Smooth muscle cell (in vitro differentiated cells): ENCODE measurements around the gene SYCP2. TPM values are rescaled to one million over a fixed set of nuclear protein-coding genes. Genes with fewer than 3 reads are reported as not detected.

ENCODE experiments used
- DNase-seq: peaks from one replicate; lab custom pipeline; 2025; ENCODE audit not compliant: unreplicated experiment; lab: John Stamatoyannopoulos, UW
- H2AFZ ChIP-seq: fragments of 200-600 bp; sonication (generic); 2 replicates; pipeline ENCODE4 v1.6.0; 2016; ENCODE audit warnings: antibody characterized with exemption, low read depth, mild to moderate bottlenecking
- H3F3A ChIP-seq: fragments of 200-600 bp; sonication (generic); 2 replicates; pipeline ENCODE4 v1.6.0; 2017; ENCODE audit warnings: antibody characterized with exemption, low read depth
- H3K27ac ChIP-seq: fragments of 200-600 bp; sonication (generic); 2 replicates; pipeline ENCODE4 v1.5.1; 2016; ENCODE audit warnings: low read depth, mild to moderate bottlenecking
- H3K27me3 ChIP-seq: fragments of 200-600 bp; sonication (generic); 2 replicates; pipeline ENCODE4 v1.6.1; 2016; ENCODE audit warnings: low read depth, mild to moderate bottlenecking
- H3K36me3 ChIP-seq: fragments of 200-600 bp; sonication (generic); 2 replicates; pipeline ENCODE4 v1.5.1; 2016; ENCODE audit warnings: low read depth
- H3K4me1 ChIP-seq: fragments of 200-600 bp; sonication (generic); 2 replicates; pipeline ENCODE4 v1.5.1; 2016; ENCODE audit warnings: low read depth
- H3K4me2 ChIP-seq: fragments of 200-600 bp; sonication (generic); 2 replicates; pipeline ENCODE4 v1.6.0; 2016; ENCODE audit warnings: mild to moderate bottlenecking
- H3K4me3 ChIP-seq: fragments of 200-600 bp; sonication (generic); 2 replicates; pipeline ENCODE4 v1.5.1; 2016; ENCODE audit warnings: mild to moderate bottlenecking
- H3K79me2 ChIP-seq: fragments of 200-600 bp; sonication (generic); 2 replicates; pipeline ENCODE4 v1.6.0; 2016; ENCODE audit warnings: low read depth, mild to moderate bottlenecking
- H3K9ac ChIP-seq: fragments of 200-600 bp; sonication (generic); 2 replicates; pipeline ENCODE4 v1.6.0; 2016; ENCODE audit warnings: low read depth
- H3K9me3 ChIP-seq: fragments of 200-600 bp; sonication (generic); replicated peaks from 2 replicates; pipeline ENCODE4 v1.5.1; 2016; ENCODE audit warnings: low read depth
- H4K20me1 ChIP-seq: fragments of 200-600 bp; sonication (generic); 2 replicates; pipeline ENCODE4 v1.6.0; 2016; ENCODE audit warnings: low read depth
- CTCF ChIP-seq: fragments of 200-600 bp; sonication (generic); IDR thresholded peaks from 2 replicates; pipeline ENCODE4 v1.5.1; 2017; ENCODE audit warnings: borderline replicate concordance, mild to moderate bottlenecking, antibody characterized with exemption; ENCODE audit not compliant: insufficient read depth, poor library complexity, severe bottlenecking
- WGBS: methylation state at CpG from one replicate; pipeline ENCODE4 v1.1.7; 2016; ENCODE audit warnings: low lambda C conversion rate; 5-methylcytosine and 5-hydroxymethylcytosine counted together
- polyA plus RNA-seq: library from polyadenylated mRNA; unstranded; fragments of >200 nt; fragmentation: Nextera tagmentation; extraction: Ambion mirVana; gene quantifications from 2 replicates; pipeline ENCODE4 v1.2.1, GENCODE V29; 2016
- total RNA-seq: library from RNA; depleted of rRNA; stranded (reverse); fragments of >200 nt; gene quantifications from 2 replicates; pipeline ENCODE4 v1.2.3, GENCODE V29; 2014

The SYCP2 gene
- total and polyA plus RNA-seq, 2 experiments from 2014 or later, result 0.42 to 0.54 TPM

GRCh38 chr20:59835057-59835447 lies 98.4 kb downstream of the SYCP2 start:
- no peak overlapping the region for H3K27ac ChIP-seq
- no peaks in the 10 kb centered on the region for H3K79me2 ChIP-seq
- DNase-seq, result no peak
- no peak overlapping the region for H3K9ac ChIP-seq
- no peaks in the 10 kb centered on the region for H3F3A ChIP-seq
- H3K4me2 ChIP-seq, result peak overlapping the region; percentile 69
- H3K9me3 ChIP-seq, result no peaks in the 10 kb centered on the region
- no peaks in the 10 kb centered on the region for H4K20me1 ChIP-seq
- H2AFZ ChIP-seq, result no peak overlapping the region
- TF ChIP-seq CTCF, result no peak
- H3K27me3 ChIP-seq, result peaks cover 7% of the 10 kb centered on the region
- H3K36me3 ChIP-seq, result no peaks in the 10 kb centered on the region
- no peak overlapping the region for H3K4me3 ChIP-seq
- peaks cover 7% of the 10 kb centered on the region for H3K4me1 ChIP-seq
- WGBS, result 57% methylated on average over 2 of the region's 2 CpGs

GRCh38 chr20:59832406-59833363 lies 100.8 kb downstream of the SYCP2 start:
- TF ChIP-seq CTCF, result no peak
- Histone ChIP-seq H3K27me3 (no peaks in the 10 kb centered on the region), H3K9me3 (no peaks in the 10 kb centered on the region), H3K4me1 (peaks cover 7% of the 10 kb centered on the region), H3K4me2 (no peak overlapping the region), H3K36me3 (no peaks in the 10 kb centered on the region), H3K79me2 (no peaks in the 10 kb centered on the region), H3K4me3 (no peak overlapping the region), H2AFZ (no peak overlapping the region), H3K27ac (no peak overlapping the region), H3F3A (no peaks in the 10 kb centered on the region), H4K20me1 (no peaks in the 10 kb centered on the region), H3K9ac (no peak overlapping the region)
- 87% methylated on average over 13 of the region's 13 CpGs for WGBS
- DNase-seq, result no peak

GRCh38 chr20:59831916-59832270 lies 101.5 kb downstream of the SYCP2 start:
- no peaks in the 10 kb centered on the region for H4K20me1 ChIP-seq
- H3K9ac ChIP-seq, result no peak overlapping the region
- no peaks in the 10 kb centered on the region for H3F3A ChIP-seq
- no peaks in the 10 kb centered on the region for H3K9me3 ChIP-seq
- TF ChIP-seq CTCF, result no peak
- H3K27me3 ChIP-seq, result no peaks in the 10 kb centered on the region
- H3K79me2 ChIP-seq, result no peaks in the 10 kb centered on the region
- no peak overlapping the region for H3K4me3 ChIP-seq
- H3K36me3 ChIP-seq, result no peaks in the 10 kb centered on the region
- no peak for DNase-seq
- no peak overlapping the region for H3K27ac ChIP-seq
- no peak overlapping the region for H2AFZ ChIP-seq
- WGBS, result 68% methylated on average over 3 of the region's 3 CpGs
- peaks cover 7% of the 10 kb centered on the region for H3K4me1 ChIP-seq
- H3K4me2 ChIP-seq, result no peak overlapping the region
